ENCODE results near the gene RILPL1.

DNA sequence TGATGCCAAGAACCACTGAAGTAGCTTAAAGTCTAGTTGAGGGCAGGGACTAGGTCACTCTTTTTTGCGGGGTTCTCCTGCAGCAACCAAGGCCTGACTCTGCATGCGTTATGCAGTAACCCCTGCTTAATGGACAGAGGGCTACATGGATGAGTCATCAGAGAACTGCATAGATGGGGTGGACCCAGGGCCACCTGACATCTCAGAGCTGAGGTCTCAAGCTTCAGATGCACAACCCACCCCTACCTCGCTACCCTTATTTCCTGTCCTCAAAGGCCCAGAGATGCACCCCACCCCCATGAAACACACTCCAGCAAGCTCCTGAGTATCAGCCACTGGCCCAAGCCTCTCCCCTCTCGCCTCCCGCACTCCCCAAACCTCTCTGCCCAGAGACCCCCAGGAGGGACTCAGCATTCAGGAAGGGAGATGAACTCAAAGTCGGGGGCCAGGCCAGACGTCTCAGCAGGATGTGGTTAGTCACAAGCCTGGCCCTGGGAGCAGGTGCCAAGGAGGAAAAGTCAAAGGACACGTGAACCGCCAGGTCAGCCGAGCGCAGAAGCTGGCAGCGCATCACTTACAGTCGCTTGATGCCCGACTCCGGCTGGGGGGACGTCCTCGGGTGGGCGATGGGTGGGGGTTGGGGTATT lies 49.8 kb downstream of the RILPL1 start:
- TF ChIP-seq POLR2A (IDR thresholded peaks at IDR 0.05; ENCODE audit: extremely low read depth, insufficient read length), result no peak
- no peak for TF ChIP-seq CTCF (IDR thresholded peaks at IDR 0.05; ENCODE audit: low read depth, low read length)
